NCI-H2081 (cell line): Measurements from ENCODE around the gene GNAI2.
"Not testable (repeated sequence)": the region's sequence is repeated elsewhere in the genome, so short reads cannot be mapped to it uniquely, and the experiment has no call there.

Source experiments
- DNase-seq, 2 experiments: peaks; one replicate each; lab custom pipeline; 2025; lab: John Stamatoyannopoulos, UW

Gene GNAI2

DNA sequence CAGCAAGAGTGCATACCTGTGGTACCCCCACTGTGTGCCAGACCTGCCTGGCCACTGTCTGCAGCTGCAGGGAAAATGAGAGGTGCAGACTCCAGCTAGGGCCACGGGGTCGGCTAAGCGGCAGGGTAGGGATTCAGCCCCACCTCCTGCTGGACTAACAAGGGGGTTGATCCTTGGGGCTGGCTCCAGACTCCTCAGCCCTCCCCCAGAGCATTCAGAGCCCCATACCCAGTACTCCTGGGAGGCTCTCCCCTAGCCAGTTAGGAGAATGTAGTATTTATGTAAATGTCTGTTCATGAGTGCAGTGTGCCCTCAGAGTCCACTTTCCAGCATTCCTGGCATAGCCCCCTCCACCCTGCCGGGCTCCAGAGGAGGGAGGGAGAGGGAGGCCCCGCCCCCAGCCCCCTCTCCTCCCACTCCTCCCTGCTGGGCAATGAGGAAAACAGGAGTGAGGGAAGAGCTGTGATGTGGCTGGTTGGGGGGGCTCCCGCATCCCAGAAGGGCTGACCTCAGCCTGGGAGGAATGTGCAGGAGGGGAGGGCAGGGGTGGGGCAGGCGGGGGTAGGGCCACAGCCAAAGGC lies 28.5 kb downstream of the GNAI2 start:
- DNase-seq: no peak

DNA sequence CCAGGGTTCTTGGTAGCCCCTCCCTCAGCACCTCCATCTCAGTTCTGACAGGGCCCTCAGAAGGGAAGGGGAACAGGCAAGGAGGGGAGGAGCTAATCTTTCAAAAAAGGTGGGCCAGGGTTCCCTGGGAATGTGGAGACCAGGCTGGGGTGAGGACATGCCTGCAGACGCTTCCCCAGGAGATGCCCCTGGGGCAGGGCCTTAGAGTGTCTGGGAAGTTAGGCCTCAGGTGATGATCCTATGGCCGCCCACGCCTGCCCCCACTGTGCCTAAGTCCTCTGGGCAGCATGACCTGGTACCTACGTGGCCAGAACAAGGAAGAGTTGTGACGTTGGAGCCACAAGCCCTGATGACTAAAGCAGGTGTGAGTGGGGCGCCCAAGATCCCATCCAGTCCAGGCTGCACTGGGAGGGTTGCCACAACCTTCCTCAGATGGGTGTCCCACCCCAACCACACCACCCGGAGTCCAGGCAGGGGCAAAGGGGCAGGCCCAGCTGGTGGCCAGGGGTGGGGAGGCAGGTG lies 29.0 kb downstream of the GNAI2 start:
- DNase-seq: no peak

GRCh38 chr3:50265571-50265970 lies 29.6 kb downstream of the GNAI2 start:
- no peak for DNase-seq

GRCh38 chr3:50266017-50266416 lies 30.0 kb downstream of the GNAI2 start:
- DNase-seq: no peak

DNA sequence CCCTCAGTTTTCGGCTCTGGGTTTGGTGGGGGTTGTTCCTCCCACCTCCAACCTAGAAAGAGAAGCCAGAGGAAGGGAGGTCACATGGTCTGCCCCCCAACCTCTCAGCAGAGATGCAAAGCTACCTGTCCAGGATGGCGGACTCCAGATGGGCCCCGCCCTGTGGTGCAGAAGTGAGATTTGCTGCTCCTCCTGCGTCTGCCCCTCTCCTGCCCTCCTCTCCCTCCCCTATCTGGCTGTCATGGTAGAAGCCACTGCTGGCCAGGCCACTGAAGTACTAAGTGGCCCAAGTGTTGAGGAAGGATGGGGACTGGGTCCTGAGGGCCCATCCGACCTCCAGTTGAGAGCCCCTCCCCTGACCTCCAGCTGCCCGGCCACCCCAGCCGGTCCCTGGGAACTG lies 30.8 kb downstream of the GNAI2 start:
- DNase-seq: no peak

- no peak for DNase-seq
Observed at GRCh38 chr3:50267280-50267913, 31.4 kb downstream of the GNAI2 start.

- no peak for DNase-seq
Observed at GRCh38 chr3:50268276-50268675, 32.3 kb downstream of the GNAI2 start.

DNA sequence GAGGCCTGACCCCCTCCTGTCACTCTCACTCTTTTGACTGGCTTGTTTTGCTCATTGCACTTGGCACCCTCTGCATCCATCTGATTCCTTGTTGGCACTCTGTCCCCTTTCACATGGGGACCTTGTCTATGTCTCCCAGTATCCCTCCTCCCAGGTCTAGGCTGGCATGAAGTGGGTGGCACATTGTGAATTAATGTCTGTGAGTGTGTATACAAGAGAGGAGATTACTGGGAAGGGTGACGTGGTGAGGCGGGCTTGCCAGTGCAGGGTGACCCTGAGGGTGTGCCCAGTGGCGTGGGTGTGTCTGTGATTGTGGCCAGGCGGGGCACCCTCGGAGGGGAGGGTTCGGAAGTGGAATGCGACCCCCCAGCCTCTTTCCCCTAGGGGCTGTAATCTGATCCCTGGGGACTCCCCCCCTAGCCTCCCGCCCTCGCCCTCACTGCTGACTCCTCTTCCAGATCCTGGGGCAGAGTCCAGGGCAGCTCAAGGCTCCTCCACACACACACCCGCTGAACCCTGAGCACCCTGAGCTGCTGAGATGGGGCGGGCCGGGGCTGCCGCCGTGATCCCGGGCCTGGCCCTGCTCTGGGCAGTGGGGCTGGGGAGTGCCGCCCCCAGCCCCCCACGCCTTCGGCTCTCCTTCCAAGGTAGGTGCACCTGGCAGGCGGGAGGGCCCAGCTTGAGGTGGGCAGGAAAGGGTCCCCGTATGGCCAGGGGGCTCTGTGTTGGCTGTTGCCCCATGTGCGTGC lies 32.9 kb downstream of the GNAI2 start, which contains the start of gene SEMA3B:
Gene SEMA3B (plus strand): TSS at position 445 of the 749 bp plus-strand sequence. CDS start 94 bp downstream, at position 539.
- no peak for DNase-seq

- no peak for DNase-seq
Observed at GRCh38 chr3:50269460-50269859, 33.5 kb downstream of the GNAI2 start.

GRCh38 chr3:50269977-50270413 lies 34.0 kb downstream of the GNAI2 start:
- DNase-seq: no peak

- no peak for DNase-seq
Observed at GRCh38 chr3:50270422-50271224, 34.6 kb downstream of the GNAI2 start.

DNA sequence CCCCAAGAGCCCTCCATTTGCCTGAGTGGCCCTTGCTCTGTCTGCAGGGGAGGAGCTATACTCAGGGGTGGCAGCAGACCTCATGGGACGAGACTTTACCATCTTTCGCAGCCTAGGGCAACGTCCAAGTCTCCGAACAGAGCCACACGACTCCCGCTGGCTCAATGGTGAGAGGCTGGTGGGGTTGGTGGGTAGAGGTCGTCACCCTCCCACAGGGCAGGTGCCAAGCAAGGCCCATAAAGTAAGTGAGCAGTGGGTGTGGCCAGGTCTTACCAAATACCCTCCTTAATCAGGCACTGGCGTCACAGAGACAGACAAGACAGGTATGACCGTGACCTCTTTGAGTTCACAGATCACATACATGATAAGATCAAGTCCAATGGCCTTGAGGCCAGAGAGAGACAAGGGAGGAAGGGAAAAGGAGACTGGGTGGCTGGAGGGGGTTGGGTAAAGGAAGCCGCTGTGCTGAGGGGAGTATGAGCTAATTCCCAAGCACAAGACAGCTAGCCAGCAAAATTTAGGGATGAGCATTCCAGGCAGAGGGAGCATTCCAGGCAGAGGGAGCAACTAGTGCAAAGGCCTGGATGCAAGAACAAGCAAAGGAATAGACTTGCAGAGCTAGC lies 35.4 kb downstream of the GNAI2 start:
- no peak for DNase-seq

- DNase-seq: not testable (repeated sequence)
Observed at GRCh38 chr3:50272538-50272910, 36.5 kb downstream of the GNAI2 start.

GRCh38 chr3:50272911-50273688 lies 37.1 kb downstream of the GNAI2 start:
- peak; percentile 56 to 73 for DNase-seq

DNA sequence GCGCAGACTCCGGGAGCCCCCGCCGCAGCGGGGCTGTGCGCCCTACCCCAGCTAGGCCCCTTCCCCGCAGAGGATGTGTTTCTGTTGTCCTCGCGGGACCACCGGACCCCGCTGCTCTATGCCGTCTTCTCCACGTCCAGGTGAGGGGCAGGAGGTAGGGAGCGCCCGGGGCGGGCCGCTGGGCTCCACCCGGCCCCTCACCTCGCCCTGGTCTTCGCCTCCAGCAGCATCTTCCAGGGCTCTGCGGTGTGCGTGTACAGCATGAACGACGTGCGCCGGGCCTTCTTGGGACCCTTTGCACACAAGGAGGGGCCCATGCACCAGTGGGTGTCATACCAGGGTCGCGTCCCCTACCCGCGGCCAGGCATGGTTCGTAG lies 37.7 kb downstream of the GNAI2 start:
- DNase-seq: no peak

GRCh38 chr3:50274371-50275104 lies 38.5 kb downstream of the GNAI2 start:
- DNase-seq: peak; percentile 36 to 44

DNA sequence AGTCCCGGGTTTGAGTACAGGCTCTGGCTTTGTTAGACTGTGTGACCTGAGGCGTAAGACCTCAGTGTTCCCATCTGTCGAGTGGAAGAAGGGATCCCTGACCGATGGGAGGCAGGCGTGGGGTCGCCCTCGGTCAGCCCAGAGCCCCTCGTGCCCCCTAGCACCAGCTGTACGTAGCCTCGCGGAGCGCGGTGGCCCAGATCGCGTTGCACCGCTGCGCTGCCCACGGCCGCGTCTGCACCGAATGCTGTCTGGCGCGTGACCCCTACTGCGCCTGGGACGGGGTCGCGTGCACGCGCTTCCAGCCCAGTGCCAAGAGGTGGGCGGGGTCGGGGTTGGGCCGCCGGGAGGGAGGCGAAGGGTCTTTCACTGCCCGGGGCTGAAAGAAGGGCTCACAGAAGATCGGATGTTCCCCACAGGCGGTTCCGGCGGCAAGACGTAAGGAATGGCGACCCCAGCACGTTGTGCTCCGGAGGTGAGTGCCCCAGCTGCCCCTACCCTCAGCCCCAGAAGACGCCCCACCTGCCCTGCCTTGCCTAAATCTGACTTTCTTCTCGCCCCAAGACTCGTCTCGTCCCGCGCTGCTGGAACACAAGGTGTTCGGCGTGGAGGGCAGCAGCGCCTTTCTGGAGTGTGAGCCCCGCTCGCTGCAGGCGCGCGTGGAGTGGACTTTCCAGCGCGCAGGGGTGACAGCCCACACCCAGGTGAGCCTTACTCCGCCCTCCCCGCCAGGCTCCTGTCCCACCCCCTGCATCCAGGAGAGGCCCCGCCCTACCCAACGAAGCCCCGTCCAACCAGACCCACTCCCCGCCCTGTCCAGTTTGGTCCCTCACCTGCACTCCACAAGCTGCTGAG lies 39.4 kb downstream of the GNAI2 start:
- DNase-seq: no peak

- DNase-seq: no peak
Observed at GRCh38 chr3:50275996-50276761, 40.2 kb downstream of the GNAI2 start.

DNA sequence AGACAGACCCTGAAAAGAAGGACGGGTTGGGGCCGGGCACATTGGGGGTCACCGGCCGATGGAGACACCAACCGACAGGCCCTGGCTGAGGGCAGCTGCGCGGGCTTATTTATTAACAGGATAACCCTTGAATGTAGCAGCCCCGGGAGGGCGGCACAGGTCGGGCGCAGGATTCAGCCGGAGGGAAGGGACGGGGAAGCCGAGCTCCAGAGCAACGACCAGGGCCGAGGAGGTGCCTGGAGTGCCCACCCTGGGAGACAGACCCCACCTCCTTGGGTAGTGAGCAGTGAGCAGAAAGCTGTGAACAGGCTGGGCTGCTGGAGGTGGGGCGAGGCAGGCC lies 40.7 kb downstream of the GNAI2 start:
- DNase-seq: no peak
